H1 (cell line): ENCODE results near the gene TEX22.

Experiments used
- MAX ChIP-seq: IDR thresholded peaks from 2 replicates; pipeline ENCODE4 v1.6.1; 2012; ENCODE audit warnings: inconsistent platforms
- USF2 ChIP-seq: IDR thresholded peaks from 2 replicates; pipeline ENCODE4 v1.6.1; 2011; ENCODE audit warnings: low read length, improper control_type of control experiment

DNA sequence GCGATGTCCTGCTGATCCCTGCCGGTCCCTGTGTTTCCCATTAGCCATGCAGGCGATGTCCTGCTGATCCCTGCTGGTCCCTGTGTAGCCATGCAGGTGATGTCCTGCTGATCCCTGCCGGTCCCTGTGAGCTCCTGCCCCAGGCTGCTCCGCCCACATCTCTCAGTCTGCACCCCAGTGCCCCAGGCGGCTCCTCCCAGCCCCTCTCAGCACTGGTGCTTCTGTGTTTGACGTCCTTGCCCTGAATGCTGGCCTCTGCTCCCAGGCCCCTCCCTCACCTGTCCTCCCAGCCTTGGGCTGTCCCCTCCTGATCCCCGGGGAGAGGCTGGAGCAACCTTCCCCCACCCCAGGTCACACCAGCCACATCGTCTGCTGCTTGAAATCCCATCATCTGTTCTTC lies 41.4 kb upstream of the TEX22 start:
- TF ChIP-seq USF2 (no peak), MAX (no peak)
